Measurements from ENCODE around the gene ZNF165. TPM values are rescaled to one million over a fixed set of nuclear protein-coding genes. Genes with fewer than 3 reads are reported as not detected.

The ZNF165 gene
- total and polyA plus RNA-seq, 2 of the 13 experiments (the other 11 are each of a cell fraction or from before 2014, with no cell fraction given): 0.58 to 8.6 TPM

GRCh38 chr6:28136585-28137504 lies 56.5 kb downstream of the ZNF165 start (continued):
- peak; percentile 75 for TF ChIP-seq ZNF776 (CRISPR knock-in tag; IDR thresholded peaks at IDR 0.05)
- peak; percentile 93; the same call in 1 of the 2 replicates for TF ChIP-seq ZZZ3 (CRISPR knock-in tag; IDR thresholded peaks at IDR 0.05; ENCODE audit: borderline replicate concordance)
- no peak for TF ChIP-seq ZNF841 (CRISPR knock-in tag; IDR thresholded peaks at IDR 0.05; ENCODE audit: borderline replicate concordance)
- TF ChIP-seq ZNF713 (CRISPR knock-in tag; IDR thresholded peaks at IDR 0.05): no peak; the same call in 1 of the 2 replicates
- TF ChIP-seq ZNF354B (CRISPR knock-in tag; IDR thresholded peaks at IDR 0.05): no peak
- peak; percentile 95 for TF ChIP-seq HMG20B (CRISPR knock-in tag; conservative IDR thresholded peaks at IDR 0.05)
- peak; percentile 93 for TF ChIP-seq ELF4 (CRISPR knock-in tag; IDR thresholded peaks at IDR 0.05; ENCODE audit: borderline replicate concordance)
- TF ChIP-seq CEBPG (CRISPR knock-in tag; IDR thresholded peaks at IDR 0.05): peak; percentile 71
- TF ChIP-seq ZFAT (CRISPR knock-in tag; conservative IDR thresholded peaks at IDR 0.05): no peak; the same call in 1 of the 2 replicates
- TF ChIP-seq MAX (IDR thresholded peaks at IDR 0.05): peak; percentile 86
- no peak for TF ChIP-seq BCLAF1 (IDR thresholded peaks at IDR 0.05)
- no peak for TF ChIP-seq CENPBD1 (CRISPR knock-in tag; IDR thresholded peaks at IDR 0.05; ENCODE audit: borderline replicate concordance, low read depth)
- no peak; the same call in 1 of the 2 replicates for TF ChIP-seq ZNF33B (CRISPR knock-in tag; IDR thresholded peaks at IDR 0.05)
- peak; percentile 87 for TF ChIP-seq ZXDC (CRISPR knock-in tag; IDR thresholded peaks at IDR 0.05)
- no peak for TF ChIP-seq ZNF597 (CRISPR knock-in tag; IDR thresholded peaks at IDR 0.05)
- no peak for TF ChIP-seq SMC3 (IDR thresholded peaks at IDR 0.05; ENCODE audit: low read length)
- peak; percentile 98 for TF ChIP-seq EED (CRISPR knock-in tag; IDR thresholded peaks at IDR 0.05)
- peak; percentile 52; the same call in 1 of the 2 replicates for TF ChIP-seq ZNF446 (CRISPR knock-in tag; IDR thresholded peaks at IDR 0.05)
- peak; percentile 99 for TF ChIP-seq ZNF574 (CRISPR knock-in tag; IDR thresholded peaks at IDR 0.05)

All from HepG2 (cell line).